Gastrocnemius medialis (tissue), 4 donors: ENCODE results near the gene ACSBG1.

Experiments
- CTCF ChIP-seq, 5 experiments: fragments of 450-650 bp in 3 of 5; fragments of 200-600 bp in 2 of 5; sonication (generic) in 2 of 5; IDR thresholded peaks in 4 of 5; conservative IDR thresholded peaks in 1 of 5; 1 replicate in 4 of 5; 2 replicates in 1 of 5; pipeline ENCODE4 v1.5.1; 2016 to 2019; ENCODE audit warnings: antibody characterized with exemption in 5 of 5, mild to moderate bottlenecking in 3 of 5, moderate library complexity in 3 of 5
- POLR2A ChIP-seq, 2 donors: fragments of 450-650 bp; IDR thresholded peaks; one replicate each; pipeline ENCODE4 v1.6.1; 2017; ENCODE audit warnings: antibody characterized with exemption in 2 of 2, mild to moderate bottlenecking in 2 of 2, moderate library complexity in 2 of 2

GRCh38 chr15:78207110-78207458, 27.3 kb downstream of the ACSBG1 start:
- TF ChIP-seq CTCF (IDR thresholded peaks at IDR 0.05 in 4 of 5, conservative IDR thresholded peaks at IDR 0.05 in 1 of 5) (no peak), POLR2A (IDR thresholded peaks at IDR 0.05) (no peak)
